HCT116 (cell line): ENCODE results near the gene GSG1L.

Source experiments
- CEBPB ChIP-seq: IDR thresholded peaks from 2 replicates; pipeline ENCODE4 v1.6.1; 2012; ENCODE audit warnings: low read depth
- CTCF ChIP-seq, 3 experiments: fragments of 200-600 bp in 1 of 3; sonication (generic) in 1 of 3; IDR thresholded peaks in 2 of 3; conservative IDR thresholded peaks in 1 of 3; 2 replicates each; pipeline ENCODE4 v1.5.1; 2012 to 2017; ENCODE audit warnings: low read depth in 2 of 3, low read length in 2 of 3, antibody characterized with exemption in 1 of 3, borderline replicate concordance in 1 of 3, control low read depth in 1 of 3, mild to moderate bottlenecking in 1 of 3, mixed read lengths in 1 of 3, mixed run types in 1 of 3, moderate library complexity in 1 of 3; ENCODE audit not compliant: insufficient read depth in 1 of 3
- EGR1 ChIP-seq: IDR thresholded peaks from 2 replicates; pipeline ENCODE4 v1.6.1; 2012; ENCODE audit warnings: low read depth
- EZH2 ChIP-seq: fragments of 200-600 bp; sonication (generic); IDR thresholded peaks from 2 replicates; pipeline ENCODE4 v1.6.1; 2017; ENCODE audit warnings: antibody characterized with exemption, mixed run types
- POLR2A ChIP-seq: IDR thresholded peaks from 2 replicates; pipeline ENCODE4 v1.7.0; 2011; ENCODE audit warnings: borderline replicate concordance; ENCODE audit not compliant: insufficient read depth, insufficient read length; ENCODE audit errors: extremely low read depth
- TCF7L2 ChIP-seq: IDR thresholded peaks from 2 replicates; pipeline ENCODE4 v1.7.0; 2011; ENCODE audit warnings: borderline replicate concordance, inconsistent platforms; ENCODE audit not compliant: insufficient read depth, insufficient read length; ENCODE audit errors: extremely low read depth
- TF ChIP-seq, protein P1 (sequence below): IDR thresholded peaks from 2 replicates; pipeline ENCODE4 v1.6.1; 2012; ENCODE audit warnings: low read depth

GRCh38 chr16:27966756-27967155, 96.8 kb downstream of the GSG1L start:
- TF ChIP-seq CTCF (IDR thresholded peaks at IDR 0.05 in 2 of 3, conservative IDR thresholded peaks at IDR 0.05 in 1 of 3; ENCODE audit: borderline replicate concordance in 1 of 3, insufficient read depth in 1 of 3, low read depth in 2 of 3, low read length in 2 of 3) (no peak), CEBPB (no peak), TCF7L2 (no peak), POLR2A (no peak), EZH2 (no peak), EGR1 (no peak)
- TF ChIP-seq, protein P1, sequence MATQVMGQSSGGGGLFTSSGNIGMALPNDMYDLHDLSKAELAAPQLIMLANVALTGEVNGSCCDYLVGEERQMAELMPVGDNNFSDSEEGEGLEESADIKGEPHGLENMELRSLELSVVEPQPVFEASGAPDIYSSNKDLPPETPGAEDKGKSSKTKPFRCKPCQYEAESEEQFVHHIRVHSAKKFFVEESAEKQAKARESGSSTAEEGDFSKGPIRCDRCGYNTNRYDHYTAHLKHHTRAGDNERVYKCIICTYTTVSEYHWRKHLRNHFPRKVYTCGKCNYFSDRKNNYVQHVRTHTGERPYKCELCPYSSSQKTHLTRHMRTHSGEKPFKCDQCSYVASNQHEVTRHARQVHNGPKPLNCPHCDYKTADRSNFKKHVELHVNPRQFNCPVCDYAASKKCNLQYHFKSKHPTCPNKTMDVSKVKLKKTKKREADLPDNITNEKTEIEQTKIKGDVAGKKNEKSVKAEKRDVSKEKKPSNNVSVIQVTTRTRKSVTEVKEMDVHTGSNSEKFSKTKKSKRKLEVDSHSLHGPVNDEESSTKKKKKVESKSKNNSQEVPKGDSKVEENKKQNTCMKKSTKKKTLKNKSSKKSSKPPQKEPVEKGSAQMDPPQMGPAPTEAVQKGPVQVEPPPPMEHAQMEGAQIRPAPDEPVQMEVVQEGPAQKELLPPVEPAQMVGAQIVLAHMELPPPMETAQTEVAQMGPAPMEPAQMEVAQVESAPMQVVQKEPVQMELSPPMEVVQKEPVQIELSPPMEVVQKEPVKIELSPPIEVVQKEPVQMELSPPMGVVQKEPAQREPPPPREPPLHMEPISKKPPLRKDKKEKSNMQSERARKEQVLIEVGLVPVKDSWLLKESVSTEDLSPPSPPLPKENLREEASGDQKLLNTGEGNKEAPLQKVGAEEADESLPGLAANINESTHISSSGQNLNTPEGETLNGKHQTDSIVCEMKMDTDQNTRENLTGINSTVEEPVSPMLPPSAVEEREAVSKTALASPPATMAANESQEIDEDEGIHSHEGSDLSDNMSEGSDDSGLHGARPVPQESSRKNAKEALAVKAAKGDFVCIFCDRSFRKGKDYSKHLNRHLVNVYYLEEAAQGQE: no peak
